DOHH2 (cell line): Measurements from ENCODE around the gene SEMA4G.

Source experiments
- H3F3A ChIP-seq: fragments of 200-600 bp; sonication (generic), shearing (Covaris generic); 2 replicates; pipeline ENCODE4 v1.6.0; 2016; ENCODE audit warnings: antibody characterized with exemption, mild to moderate bottlenecking; ENCODE audit not compliant: control insufficient read depth, insufficient read depth
- H3K27ac ChIP-seq: fragments of 200-600 bp; sonication (generic); 2 replicates; pipeline ENCODE4 v1.5.1; 2014; ENCODE audit warnings: low read depth, mild to moderate bottlenecking, low read length, moderate library complexity
- H3K27me3 ChIP-seq: fragments of 200-600 bp; sonication (generic); 2 replicates; pipeline ENCODE4 v1.6.1; 2014; ENCODE audit warnings: mild to moderate bottlenecking, low read length, mixed read lengths; ENCODE audit not compliant: control insufficient read depth
- H3K36me3 ChIP-seq: fragments of 200-600 bp; sonication (generic); 2 replicates; pipeline ENCODE4 v1.6.1; 2014; ENCODE audit warnings: mild to moderate bottlenecking, low read length, moderate library complexity, mixed read lengths; ENCODE audit not compliant: control insufficient read depth
- H3K4me1 ChIP-seq: fragments of 200-600 bp; sonication (generic); 2 replicates; pipeline ENCODE4 v1.6.1; 2014; ENCODE audit warnings: mild to moderate bottlenecking, low read length, mixed read lengths; ENCODE audit not compliant: control insufficient read depth
- H3K4me2 ChIP-seq: fragments of 200-600 bp; sonication (generic); 2 replicates; pipeline ENCODE4 v1.6.0; 2014; ENCODE audit warnings: mild to moderate bottlenecking, low read length, moderate library complexity
- H3K4me3 ChIP-seq: fragments of 200-600 bp; sonication (generic); 2 replicates; pipeline ENCODE4 v1.5.1; 2014; ENCODE audit warnings: mild to moderate bottlenecking, low read length, mixed read lengths
- H3K79me2 ChIP-seq: fragments of 200-600 bp; sonication (generic); 2 replicates; pipeline ENCODE4 v1.6.1; 2014; ENCODE audit warnings: mild to moderate bottlenecking, low read length, mixed read lengths; ENCODE audit not compliant: control insufficient read depth
- H3K9me2 ChIP-seq: fragments of 200-600 bp; sonication (generic); replicated peaks from 2 replicates; pipeline ENCODE4 v1.6.1; 2014; ENCODE audit warnings: mild to moderate bottlenecking, low read length, mixed read lengths; ENCODE audit not compliant: control insufficient read depth
- H3K9me3 ChIP-seq: fragments of 200-600 bp; sonication (generic); 2 replicates; pipeline ENCODE4 v1.6.1; 2014; ENCODE audit warnings: antibody characterized with exemption, low read length, mixed read lengths; ENCODE audit not compliant: control insufficient read depth, insufficient read depth
- H4K20me1 ChIP-seq: fragments of 200-600 bp; sonication (generic); 2 replicates; pipeline ENCODE4 v1.6.0; 2014; ENCODE audit warnings: low read depth, mild to moderate bottlenecking, antibody characterized with exemption, low read length, moderate library complexity; ENCODE audit not compliant: control insufficient read depth, insufficient read depth
- EZH2phosphoT487 ChIP-seq: fragments of 200-600 bp; sonication (generic); IDR thresholded peaks from 2 replicates; pipeline ENCODE4 v1.6.1; 2017; ENCODE audit warnings: borderline replicate concordance, mild to moderate bottlenecking, antibody characterized with exemption, low read length, moderate library complexity, mixed read lengths
- TF ChIP-seq, protein P1 (sequence below): fragments of 200-600 bp; sonication (generic); IDR thresholded peaks from one replicate; pipeline ENCODE4 v1.5.1; 2014; ENCODE audit warnings: antibody characterized with exemption, mild to moderate bottlenecking, low read depth, low read length; ENCODE audit not compliant: poor library complexity, severe bottlenecking

Gene SEMA4G

DNA sequence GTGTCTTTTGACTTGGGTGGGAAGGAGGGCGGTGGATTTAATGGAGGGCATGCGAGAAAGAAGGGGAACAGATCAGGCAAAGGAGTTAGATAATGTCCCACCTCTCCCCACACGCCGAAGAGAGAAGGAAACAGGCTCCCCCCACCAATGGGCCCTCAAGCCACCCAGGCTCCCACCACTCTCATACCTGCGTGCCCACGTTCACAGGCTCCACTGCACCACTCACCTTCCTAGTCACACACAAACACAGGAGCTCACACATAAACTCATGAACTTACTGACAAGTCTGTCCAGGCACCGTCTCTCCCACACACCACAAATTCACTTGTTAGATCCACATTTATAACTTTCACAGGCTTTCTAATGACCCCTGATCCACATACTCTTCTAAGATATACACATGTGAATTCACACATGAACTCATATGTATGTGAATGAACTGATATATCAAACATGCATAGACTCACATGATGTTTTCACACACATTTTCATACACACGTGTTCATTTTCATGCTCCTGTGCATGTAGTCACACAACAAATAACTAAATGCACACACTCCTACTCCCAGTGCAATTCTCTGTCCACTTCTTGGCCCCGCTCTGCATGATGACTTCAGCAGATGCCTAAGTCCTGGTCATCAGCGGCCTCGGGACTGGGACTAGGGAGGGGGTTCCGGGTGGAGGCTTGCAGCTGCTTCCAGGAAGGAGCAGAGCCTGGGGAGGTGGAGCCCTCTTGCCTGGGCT, 31.8 kb downstream of the SEMA4G start:
- Histone ChIP-seq H3K4me1 (peaks cover 26% of the 10 kb centered on the region), H3K9me2 (no peaks in the 10 kb centered on the region), H3K27me3 (no peaks in the 10 kb centered on the region), H3K9me3 (no peaks in the 10 kb centered on the region), H3K27ac (no peak overlapping the region), H4K20me1 (no peaks in the 10 kb centered on the region), H3K4me3 (no peak overlapping the region), H3K4me2 (no peak overlapping the region), H3F3A (peaks cover 9% of the 10 kb centered on the region), H3K36me3 (no peaks in the 10 kb centered on the region; the same call in 1 of the 2 replicates), H3K79me2 (peaks cover 17% of the 10 kb centered on the region)
- no peak for TF ChIP-seq EZH2phosphoT487
- TF ChIP-seq, protein P1, sequence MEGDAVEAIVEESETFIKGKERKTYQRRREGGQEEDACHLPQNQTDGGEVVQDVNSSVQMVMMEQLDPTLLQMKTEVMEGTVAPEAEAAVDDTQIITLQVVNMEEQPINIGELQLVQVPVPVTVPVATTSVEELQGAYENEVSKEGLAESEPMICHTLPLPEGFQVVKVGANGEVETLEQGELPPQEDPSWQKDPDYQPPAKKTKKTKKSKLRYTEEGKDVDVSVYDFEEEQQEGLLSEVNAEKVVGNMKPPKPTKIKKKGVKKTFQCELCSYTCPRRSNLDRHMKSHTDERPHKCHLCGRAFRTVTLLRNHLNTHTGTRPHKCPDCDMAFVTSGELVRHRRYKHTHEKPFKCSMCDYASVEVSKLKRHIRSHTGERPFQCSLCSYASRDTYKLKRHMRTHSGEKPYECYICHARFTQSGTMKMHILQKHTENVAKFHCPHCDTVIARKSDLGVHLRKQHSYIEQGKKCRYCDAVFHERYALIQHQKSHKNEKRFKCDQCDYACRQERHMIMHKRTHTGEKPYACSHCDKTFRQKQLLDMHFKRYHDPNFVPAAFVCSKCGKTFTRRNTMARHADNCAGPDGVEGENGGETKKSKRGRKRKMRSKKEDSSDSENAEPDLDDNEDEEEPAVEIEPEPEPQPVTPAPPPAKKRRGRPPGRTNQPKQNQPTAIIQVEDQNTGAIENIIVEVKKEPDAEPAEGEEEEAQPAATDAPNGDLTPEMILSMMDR = no peak

GRCh38 chr10:101001659-101002035, 32.3 kb downstream of the SEMA4G start:
- H3K4me2 ChIP-seq = no peak overlapping the region
- H3K27me3 ChIP-seq = no peaks in the 10 kb centered on the region
- peaks cover 17% of the 10 kb centered on the region for H3K79me2 ChIP-seq
- H3K9me2 ChIP-seq = no peaks in the 10 kb centered on the region
- no peak overlapping the region for H3K4me3 ChIP-seq
- H4K20me1 ChIP-seq = no peaks in the 10 kb centered on the region
- no peaks in the 10 kb centered on the region for H3K9me3 ChIP-seq
- H3K27ac ChIP-seq = no peak overlapping the region
- peaks cover 6% of the 10 kb centered on the region for H3F3A ChIP-seq
- TF ChIP-seq, protein P1 = no peak
- TF ChIP-seq EZH2phosphoT487 = no peak
- no peaks in the 10 kb centered on the region; the same call in 1 of the 2 replicates for H3K36me3 ChIP-seq
- peaks cover 21% of the 10 kb centered on the region for H3K4me1 ChIP-seq

DNA sequence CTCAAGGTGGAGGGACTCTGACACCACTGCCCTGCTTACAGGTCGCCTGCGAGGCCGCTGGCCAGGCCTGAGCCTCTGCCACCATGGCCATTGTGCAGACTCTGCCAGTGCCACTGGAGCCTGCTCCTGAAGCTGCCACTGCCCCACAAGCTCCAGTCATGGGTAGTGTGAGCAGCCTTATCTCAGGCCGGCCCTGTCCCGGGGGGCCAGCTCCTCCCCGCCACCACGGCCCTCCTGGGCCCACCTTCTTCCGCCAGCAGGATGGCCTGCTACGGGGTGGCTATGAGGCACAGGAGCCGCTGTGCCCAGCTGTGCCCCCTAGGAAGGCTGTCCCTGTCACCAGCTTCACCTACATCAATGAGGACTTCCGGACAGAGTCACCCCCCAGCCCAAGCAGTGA, 33.2 kb downstream of the SEMA4G start:
- no peak overlapping the region for H3K27ac ChIP-seq
- no peak for TF ChIP-seq EZH2phosphoT487
- TF ChIP-seq, protein P1 = no peak

More for the DNA sequence above, 33.2 kb downstream of the SEMA4G start:
- Histone ChIP-seq H3K4me2 (no peak overlapping the region), H3K79me2 (peaks cover 17% of the 10 kb centered on the region), H3K36me3 (no peaks in the 10 kb centered on the region; the same call in 1 of the 2 replicates), H3K9me3 (no peaks in the 10 kb centered on the region), H3K4me3 (no peak overlapping the region), H3K4me1 (peaks cover 16% of the 10 kb centered on the region), H3K9me2 (no peaks in the 10 kb centered on the region), H3K27me3 (no peaks in the 10 kb centered on the region), H4K20me1 (no peaks in the 10 kb centered on the region), H3F3A (peaks cover 6% of the 10 kb centered on the region)
